HPDE6-E6E7 (cell line): ENCODE measurements around the gene MOV10L1.

ENCODE experiments used
- DNase-seq: peaks from one replicate; pipeline ENCODE4 v3.0.0; 2011; ENCODE audit warnings: missing footprints; ENCODE audit errors: extremely low spot score

Gene MOV10L1

DNA sequence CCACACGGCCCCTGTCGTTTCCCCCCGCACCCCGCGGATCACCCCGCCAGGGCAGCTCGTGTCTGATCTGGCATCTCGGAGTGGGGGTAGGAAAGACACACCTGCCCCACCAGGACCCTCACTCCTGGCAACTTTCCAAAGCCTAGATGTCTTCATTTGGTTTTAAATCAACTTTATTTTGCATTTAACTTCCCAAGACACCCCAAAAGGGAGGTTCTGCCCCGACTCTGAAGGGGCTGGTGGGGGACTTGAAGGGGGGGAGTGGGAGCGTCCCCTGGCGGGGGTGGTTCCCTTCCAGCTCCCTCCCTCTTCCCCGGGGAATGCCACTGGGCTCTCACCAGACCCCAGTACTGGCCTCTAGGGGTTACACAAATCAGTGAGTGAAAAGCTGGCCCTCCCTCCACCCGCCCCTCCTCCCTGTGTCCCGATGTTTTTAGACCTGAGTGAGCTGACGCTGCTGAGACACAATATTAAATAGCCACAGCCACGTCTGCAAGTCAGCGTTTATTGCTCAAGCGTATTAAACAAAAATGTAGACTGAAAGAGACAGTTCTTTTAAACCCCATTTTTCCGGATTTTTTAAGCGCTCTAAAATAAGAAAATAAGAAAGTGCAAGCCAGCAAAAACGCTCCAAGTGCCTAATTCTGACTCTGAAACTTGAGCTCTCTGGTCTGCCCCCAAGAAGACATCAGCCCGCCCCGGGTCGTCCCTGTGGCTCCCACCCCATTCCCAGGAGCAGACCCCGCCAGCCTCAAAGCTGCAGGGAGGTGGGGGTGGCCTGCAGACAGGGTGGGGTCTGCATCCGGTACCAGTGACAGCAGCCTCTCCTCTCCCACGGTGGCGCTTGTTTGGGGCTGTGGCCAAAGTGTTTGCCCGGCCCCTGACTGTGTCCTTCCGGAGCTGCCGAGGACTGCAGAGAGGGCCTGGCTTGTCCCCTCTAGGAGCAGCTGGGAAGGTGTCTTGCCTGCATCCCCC is 30.6 kb upstream of the MOV10L1 start:
- no peak for DNase-seq

DNA sequence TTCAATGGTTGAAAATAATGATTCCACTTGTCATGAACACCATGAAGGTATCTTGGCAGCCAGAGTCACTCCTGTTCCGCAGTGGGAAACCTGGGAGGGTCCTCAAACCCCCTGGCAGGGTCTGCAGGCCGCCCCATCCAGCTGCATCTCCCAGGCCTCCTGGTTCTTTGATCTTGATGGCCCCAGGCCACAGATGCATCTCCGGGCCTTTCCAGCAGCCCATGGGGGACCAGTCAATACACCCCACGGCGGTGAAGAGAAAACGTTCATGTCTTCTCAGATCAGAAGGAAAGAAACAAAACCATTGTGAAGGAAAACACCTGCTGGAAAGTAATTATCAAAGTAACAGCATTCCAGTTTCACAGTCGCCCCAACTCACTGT is 29.9 kb upstream of the MOV10L1 start:
- DNase-seq = no peak

DNA sequence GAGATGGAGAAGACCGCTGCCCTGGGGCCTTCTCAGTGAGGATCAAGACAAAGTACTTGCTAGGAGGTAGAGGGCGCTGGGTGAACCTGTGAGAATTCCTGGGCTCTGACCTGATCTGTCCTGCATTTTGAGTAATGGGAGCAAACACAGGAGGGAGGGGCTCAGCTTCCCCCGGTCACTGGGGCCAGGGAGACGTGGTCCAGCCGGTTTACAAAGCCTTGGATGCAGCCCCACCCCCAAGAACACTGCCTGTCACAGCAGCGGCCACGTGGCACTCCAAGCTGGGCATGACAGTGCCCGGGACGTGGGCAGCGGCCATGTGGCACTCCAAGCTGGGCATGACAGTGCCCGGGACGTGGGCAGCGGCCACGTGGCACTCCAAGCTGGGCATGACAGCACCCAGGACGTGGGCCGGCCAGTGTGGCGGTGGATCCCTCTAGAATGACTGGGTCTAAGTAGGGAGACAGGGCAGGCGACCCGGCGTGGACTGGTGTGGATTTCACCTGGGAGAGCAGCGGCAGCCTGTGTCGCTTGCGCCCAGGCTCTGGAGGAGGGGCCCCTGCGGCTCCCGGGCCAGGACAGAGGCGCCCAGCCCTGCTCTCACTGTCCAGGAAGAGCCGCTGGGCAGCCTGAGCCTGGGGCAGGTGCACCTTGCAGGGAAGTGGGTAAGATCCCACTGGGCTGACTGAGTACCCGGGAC is 29.2 kb upstream of the MOV10L1 start:
- no peak for DNase-seq

DNA sequence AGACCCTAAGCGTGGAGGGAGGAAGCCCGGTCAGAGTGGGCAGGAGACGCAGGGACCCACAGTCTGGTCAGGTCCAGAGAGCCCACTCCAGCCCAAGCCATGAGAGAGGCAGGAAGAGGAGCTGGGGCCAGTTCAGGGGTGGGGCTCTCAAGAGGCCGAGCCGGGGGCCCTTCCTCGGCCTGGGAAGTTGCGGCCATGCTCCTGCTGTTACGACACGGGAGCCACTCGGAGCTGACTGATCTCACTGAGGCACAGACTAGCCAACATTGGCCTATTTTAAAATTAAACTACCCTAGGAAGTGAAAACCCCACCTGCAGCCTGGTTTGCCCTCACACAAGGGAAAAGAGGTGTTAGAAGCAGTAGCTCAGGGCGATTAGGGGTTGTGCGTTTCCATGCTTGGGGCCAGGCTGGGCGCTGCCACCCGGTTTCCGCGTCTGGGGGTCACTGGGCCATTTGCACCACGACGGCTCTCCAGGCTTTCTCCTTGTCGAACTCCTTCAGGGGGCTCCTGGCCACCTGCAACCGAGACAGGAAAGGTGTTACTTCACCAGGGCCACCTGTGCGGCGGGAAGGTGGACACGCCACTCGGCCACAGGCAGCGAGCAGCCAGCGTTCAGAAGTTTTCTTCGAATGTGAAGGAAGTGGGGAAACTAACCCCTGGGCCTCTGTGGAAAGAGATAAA is 28.5 kb upstream of the MOV10L1 start:
- DNase-seq = no peak

DNA sequence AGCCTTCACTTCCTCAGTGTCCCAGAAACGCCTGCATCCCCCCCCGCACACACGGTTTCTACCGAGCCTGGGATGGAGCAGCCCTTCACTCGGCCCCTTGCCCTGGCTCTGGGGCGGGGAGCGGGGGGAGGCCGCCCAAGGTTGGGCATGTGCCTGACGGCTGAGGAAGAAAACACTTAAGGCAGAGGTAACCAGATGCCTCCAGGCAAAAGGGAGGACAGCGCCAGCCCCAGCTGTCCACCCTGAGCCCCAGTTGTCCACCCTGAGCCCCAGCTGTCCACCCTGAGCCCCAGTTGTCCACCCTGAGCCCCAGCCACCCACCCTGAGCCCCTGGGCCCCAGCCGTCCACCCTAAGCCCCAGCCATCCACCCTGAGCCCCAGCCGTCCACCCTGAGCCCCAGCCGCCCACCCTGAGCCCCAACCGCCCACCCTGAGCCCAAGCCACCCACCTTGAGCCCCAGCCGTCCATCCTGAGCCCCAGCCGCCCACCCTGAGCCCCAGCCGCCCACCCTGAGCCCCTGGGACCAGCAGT is 27.9 kb upstream of the MOV10L1 start:
- DNase-seq = no peak

DNA sequence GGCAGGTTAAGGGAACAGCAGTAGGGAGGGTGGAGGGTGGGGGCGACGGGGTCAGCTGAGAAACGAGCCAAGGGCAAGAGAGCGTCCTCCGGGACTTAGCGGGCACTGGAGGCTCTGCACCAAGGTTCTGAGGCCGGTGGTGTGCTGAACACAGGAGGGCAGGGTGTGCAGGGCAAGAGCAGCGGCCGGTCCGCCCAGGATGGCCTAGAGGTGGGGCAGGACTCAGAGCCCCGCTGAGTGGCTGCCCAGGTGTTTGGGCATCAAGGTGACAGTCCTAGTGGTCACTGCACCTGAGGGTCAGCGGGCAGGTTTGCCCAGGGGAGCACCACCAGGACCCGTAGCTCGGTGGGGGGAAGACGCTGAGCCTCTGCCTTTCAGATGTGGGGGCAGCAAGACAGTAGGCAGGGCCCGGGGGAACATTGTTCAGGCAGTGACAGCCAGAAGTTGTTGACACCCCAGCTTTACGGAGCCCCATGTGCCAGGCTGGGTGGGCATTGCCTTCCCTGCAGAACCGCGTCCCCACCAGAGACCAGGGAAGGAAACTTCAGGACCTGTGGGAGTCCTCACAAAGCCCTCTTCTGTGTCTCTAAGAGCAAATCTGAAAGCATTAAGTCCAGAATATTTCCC is 27.2 kb upstream of the MOV10L1 start:
- no peak for DNase-seq

DNA sequence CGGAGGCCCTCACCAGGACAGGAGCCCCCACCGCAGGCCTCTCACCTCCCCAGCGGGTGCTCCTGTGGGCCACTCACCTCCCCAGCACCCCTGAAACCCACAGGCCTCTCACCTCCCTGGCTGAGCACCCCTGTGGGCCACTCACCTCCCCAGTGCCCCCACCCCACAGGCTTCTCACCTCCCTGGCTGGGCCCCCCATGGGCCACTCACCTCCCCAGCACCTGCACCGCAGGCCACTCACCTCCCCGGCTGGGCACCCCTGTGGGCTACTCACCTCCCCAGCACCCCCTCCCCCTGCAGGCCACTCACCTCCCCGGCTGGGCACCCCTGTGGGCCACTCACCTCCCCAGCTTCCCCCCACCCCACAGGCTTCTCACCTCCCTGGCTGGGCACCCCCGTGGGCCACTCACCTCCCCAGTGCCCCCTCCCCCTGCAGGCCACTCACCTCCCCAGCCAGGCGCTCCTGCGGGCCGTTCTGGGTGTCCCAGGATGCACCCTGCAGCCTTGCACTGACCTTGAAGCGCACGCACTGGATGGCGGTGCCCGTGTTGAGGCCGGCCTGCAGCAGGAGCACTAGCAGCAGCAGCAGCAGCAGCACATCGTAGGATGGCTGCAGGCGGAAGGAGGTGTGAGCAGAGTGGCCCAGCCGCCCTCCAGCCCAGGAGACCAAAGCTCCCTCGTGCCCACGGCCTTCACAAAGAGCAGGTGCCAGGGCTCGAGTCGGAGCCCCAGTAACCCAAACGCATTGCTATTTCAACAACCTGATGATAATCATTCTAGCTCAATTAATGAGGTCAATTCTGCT is 26.0 kb upstream of the MOV10L1 start:
- no peak for DNase-seq

DNA sequence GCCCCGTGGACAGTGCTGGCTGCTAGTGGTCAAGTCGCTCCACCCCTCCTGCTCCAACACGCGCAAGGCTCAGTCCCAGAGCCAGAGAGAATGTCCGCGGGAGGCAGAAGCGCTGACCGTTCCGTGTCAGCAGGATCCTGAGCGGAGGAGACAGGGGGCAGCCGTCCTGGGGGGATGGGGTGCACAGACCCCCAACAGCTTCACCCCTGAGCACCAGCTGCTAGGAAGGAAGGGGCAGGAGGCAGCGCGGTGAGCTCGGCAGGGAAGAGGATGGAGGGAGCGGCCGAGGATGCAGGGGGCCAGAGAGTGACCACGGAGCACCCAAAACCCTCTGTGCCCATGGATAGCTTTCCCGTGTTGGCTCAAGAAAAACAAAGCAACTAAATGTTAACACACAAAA is 25.4 kb upstream of the MOV10L1 start:
- no peak for DNase-seq

DNA sequence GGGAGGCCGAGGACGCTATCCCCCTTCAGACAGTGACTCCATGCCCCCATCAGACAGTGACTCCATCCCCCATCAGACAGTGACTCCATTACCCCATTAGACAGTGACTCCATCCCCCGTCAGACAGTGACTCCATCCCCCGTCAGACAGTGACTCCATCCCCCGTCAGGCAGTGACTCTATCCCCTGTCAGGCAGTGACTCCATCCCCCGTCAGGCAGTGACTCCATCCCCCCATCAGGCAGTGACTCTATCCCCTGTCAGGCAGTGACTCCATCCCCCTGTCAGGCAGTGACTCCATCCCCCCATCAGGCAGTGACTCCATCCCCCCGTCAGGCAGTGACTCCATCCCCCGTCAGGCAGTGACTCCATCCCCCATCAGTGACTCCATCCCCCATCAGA is 22.6 kb upstream of the MOV10L1 start:
- DNase-seq = no peak

DNA sequence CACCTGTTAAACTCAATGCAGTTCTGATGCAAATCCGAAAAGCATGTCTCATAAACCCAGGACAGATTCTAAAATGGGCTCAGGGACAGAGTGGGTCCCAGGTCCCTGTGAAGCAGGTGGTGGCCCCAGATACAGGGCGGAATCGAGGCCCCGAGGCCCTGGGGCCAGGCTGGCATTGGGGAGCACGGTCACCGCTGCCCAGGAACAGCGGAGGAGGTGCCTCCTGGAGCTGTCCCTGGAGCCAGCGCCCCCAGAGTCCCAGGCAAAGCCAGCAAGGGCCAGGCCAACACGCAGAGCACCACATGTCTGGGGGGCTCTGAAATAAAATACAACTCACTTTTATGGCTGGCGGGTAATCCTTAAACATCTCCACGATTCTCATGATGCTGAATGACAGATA is 21.7 kb upstream of the MOV10L1 start:
- no peak for DNase-seq

DNA sequence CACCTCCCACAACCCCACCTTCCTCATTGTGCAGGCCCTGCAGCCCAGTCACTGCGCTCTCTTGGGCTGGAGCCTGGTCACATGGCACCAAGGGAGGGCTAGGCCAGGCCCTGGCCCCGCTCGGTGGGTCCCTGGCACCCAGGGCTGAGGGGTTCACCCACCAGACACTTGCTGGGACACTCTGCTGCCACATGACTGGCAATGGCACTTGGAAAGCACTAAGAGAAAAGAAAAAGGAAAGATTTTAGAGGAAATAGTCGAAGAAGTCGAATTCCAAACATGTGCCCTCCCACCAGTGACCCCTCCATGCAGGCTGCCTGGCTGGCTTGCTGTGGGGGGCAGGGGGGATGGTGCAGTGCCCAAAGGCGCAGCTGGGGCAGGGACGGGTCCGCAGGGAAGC is 19.4 kb upstream of the MOV10L1 start:
- no peak for DNase-seq

DNA sequence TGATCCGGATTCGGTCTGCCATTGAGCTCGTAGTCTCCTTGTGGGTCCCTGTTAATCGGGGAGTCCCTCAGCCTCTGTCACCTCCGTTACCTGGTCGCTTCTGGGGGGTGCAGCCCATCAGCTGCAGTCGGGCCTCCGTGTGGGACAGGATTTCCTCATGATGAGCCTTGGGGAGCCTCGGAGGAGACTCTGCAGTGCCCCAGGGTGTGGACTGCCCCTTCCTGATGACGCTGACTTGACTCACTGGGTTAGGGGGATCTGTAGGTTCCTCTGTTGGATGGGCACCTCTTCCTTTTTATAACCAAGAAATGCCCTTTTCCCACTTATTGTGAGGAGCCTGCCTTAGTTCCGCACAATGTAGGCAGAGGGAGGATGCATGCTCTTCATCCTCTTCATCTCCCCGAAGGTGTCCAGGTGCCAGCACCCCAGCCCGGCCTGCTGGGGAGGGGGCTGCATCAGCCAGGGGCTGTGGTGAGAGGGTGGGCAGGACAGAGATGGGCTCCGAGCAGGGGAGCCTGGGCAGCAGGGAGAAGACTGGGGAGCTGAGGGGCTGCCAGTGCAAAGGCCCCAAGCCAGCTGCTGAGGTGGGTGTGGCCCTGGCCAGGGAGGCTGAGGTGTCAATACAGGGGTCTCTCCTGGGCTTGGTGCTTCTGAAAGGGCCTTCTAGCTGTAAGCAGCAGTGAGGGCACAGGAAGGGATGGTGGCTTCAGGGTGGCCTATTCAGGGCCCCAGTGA is 18.2 kb upstream of the MOV10L1 start:
- DNase-seq = peak; percentile 58

DNA sequence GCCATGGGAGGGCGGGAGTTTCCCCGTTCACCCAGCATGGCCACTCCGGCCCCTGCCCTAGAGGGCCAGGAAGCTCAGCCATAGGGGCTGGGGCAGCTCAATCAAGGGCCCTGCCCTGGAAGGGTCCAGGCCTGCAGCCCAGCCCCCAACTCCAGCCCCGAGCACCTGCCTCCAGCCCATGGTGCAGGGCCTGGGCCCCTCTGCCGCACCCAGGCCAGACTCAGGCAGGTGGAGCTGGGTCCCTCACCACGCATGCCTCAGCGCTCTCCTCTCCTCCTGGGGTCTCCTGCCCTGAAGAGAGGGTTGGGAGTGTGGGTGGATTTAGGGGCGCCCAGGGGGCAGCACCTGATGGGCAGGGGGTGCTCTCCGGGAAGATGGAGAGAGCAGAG is 17.6 kb upstream of the MOV10L1 start:
- no peak for DNase-seq

DNA sequence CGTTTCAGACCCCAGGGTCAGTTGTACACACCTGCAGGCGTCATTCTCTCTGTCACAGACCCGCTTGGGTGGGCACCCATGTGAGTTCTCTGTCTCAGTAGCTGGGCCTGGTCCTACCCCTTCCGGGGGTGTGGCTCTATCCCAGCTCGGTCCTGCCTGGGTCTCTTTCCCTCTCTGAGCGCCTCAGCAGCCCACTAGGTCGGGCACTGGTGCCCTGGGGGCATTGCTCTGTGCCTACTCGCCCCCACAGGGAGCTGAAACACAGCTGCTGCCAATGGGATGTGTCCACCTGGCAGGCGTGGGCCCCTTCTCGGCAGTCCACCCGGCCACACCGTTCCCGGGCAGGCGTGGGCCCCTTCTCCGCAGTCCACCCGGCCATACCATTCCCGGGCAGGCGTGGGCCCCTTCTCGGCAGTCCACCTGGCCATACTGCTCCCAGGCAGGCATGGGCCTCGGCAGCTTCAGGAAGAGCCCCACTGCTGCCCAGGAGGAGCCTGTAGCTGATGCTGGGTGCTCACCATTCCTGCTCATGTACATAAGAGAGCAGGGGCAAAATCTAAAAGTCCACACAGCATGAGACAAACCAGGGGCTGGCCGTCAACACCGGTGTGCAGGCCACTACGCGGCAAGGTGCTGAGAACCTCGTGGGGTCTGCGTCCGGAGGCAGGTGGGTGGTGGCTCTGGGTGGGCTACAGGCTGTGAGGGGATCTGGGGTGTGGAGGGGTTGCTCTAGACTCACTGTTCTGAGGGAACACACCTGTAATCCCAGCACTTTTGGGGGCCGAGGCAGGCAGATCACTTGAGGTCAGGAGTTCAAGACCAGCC is 16.9 kb upstream of the MOV10L1 start:
- DNase-seq = no peak

DNA sequence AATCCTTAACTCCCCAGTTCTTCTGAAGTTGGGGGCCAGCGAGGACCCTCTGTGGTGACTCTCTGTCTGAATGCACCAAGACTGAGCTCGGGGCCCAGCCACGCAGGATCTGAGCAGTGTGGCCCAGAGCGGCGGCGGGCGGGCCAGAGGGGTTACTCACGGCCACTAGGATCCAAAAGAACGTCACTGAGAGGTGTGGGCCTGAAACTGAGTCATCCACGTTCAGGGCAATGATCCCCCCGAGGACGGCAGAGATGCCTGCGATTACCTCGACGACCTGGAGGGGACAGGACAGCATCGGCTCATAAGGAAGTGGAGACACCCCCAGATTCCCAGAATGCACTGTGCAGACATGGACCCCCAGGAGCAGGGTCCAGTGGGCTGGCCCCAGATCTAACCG is 15.8 kb upstream of the MOV10L1 start:
- no peak for DNase-seq

DNA sequence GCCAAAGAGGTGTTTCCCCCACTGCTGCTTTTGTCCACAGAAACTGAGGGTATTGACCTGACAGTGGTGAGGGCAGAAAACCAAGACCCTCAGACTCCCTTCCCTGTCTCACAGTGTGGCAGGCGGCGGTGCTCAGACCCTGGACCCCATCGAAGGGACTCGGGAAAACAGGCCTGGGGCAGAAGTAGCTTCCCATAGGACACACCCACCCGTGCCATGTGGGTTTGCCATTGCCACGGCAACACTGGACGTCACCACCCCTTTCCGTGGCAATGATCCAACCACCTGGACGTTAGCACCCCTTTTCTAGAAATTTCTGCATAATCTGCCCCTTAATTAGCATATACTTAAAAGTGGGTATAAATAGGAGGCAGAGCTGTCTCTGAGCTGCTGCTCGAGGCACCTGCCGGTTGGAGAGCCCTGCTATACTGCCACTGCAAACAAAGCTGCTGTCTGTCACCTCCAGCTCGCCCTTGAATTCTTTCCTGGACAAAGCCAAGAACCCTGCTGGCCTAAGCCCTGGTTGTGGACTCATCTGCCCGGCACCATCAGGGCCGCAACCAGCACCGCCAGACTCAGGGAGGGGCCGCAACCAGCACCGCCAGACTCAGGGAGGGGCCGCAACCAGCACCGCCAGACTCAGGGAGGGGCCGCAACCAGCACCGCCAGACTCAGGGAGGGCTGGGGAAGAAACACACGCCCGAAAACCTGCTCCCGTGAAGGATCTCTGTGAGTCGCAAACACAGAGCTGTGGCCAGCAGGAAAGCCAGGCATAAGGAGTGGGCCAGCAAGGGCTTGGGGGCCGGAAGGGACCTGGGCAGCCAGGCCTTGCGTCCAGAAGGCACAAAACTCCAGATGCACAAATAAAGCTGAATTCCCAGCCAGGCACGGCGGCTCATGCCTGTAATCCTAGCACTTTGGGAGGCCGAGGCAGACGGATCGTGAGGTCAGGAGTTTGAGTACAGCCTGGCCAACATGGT is 15.0 kb upstream of the MOV10L1 start:
- DNase-seq = no peak

DNA sequence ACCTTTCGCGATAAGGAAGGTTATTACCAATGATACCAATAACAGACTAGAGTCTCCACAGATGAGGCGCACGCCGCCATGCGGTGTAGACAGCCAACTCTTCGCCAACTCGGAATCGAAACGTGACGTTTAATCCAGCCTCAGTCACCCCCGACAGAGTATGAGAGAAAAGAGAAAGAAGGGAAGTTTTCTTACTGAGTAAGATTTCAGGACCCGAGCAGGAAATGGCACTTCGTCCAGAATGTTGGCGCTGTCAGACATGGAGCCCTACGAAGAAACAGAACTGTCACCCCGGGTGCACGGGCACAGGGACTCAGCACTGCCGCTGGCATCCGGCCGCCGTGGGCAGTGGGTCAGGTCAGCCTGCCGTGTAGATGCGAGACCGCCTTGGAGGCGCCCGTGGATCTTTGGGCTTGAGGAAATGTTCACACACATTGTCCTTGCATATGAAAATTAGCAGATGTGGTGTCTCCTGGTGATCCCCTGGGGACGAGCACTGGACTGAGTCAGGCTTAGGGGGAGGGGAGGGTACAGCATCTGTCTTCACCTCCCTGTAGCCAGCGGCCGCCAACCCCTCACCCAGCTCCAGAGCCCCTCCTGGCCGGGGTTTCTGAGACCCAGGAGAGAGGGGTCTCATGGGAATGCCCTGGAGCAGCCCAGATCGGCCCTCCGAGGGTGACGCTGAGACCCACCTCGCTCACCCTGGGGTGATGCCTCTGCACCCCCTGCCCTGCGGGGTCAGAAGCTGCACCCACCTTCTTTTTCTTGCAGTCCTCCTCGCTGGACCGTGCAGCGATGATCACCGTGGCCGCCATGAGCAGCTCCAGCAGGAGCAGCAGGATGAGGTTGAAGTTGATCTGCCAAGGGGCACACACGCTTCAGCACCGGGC is 12.9 kb upstream of the MOV10L1 start:
- DNase-seq = no peak
